Lower leg skin (tissue), 3 donors: ENCODE results near the gene BST2.

Experiments used
- CTCF ChIP-seq, 3 donors: fragments of 450-650 bp; IDR thresholded peaks; one replicate each; pipeline ENCODE4 v1.5.1; 2016; ENCODE audit warnings: antibody characterized with exemption in 3 of 3, mild to moderate bottlenecking in 3 of 3, moderate library complexity in 2 of 3
- POLR2A ChIP-seq, 2 donors: fragments of 450-650 bp; IDR thresholded peaks; one replicate each; pipeline ENCODE4 v1.6.1; 2016 to 2017; ENCODE audit warnings: antibody characterized with exemption in 2 of 2, mild to moderate bottlenecking in 1 of 2, moderate library complexity in 1 of 2

- TF ChIP-seq CTCF (IDR thresholded peaks at IDR 0.05) (no peak), POLR2A (IDR thresholded peaks at IDR 0.05) (no peak)
Measured at GRCh38 chr19:17389957-17390664, 15.3 kb downstream of the BST2 start.
